ENCODE measurements around the gene CNDP1. TPM values are rescaled to one million over a fixed set of nuclear protein-coding genes. Genes with fewer than 3 reads are reported as not detected.

The CNDP1 gene
- polyA plus RNA-seq, 1 donor from 2014 or later: 2.1 TPM

- H3K9me3 ChIP-seq (ENCODE audit: low read length): no peaks in the 10 kb centered on the region
Measured at GRCh38 chr18:74604361-74604760, 70.1 kb downstream of the CNDP1 start.

GRCh38 chr18:74604774-74605173 lies 70.5 kb downstream of the CNDP1 start:
- H3F3A ChIP-seq (ENCODE audit: insufficient read depth, low read length, poor library complexity, severe bottlenecking): no peaks in the 10 kb centered on the region
- H3K9me2 ChIP-seq (ENCODE audit: insufficient read depth, low read length): no peaks in the 10 kb centered on the region
- H3K4me2 ChIP-seq (ENCODE audit: low read length): no peak overlapping the region
- H3K27me3 ChIP-seq (ENCODE audit: insufficient read depth, low read depth, low read length): no peaks in the 10 kb centered on the region
- H3K79me2 ChIP-seq (replicated peaks; ENCODE audit: insufficient read depth, low read length): peaks cover 4% of the 10 kb centered on the region
- no peaks in the 10 kb centered on the region for H4K20me1 ChIP-seq (ENCODE audit: insufficient read depth)
- H2AFZ ChIP-seq (ENCODE audit: low read depth, low read length): no peak overlapping the region
- no peak overlapping the region for H3K27ac ChIP-seq (ENCODE audit: low read length)
- TF ChIP-seq EP300 (conservative IDR thresholded peaks at IDR 0.05; ENCODE audit: poor library complexity, severe bottlenecking): no peak
- TF ChIP-seq POLR2AphosphoS5 (IDR thresholded peaks at IDR 0.05): no peak
- no peak for TF ChIP-seq SMC3 (conservative IDR thresholded peaks at IDR 0.05; ENCODE audit: poor library complexity)
- TF ChIP-seq RAD21 (conservative IDR thresholded peaks at IDR 0.05): no peak
- no peak for TF ChIP-seq REST (IDR thresholded peaks at IDR 0.05; ENCODE audit: borderline replicate concordance)
- no peak for TF ChIP-seq MXI1 (conservative IDR thresholded peaks at IDR 0.05; ENCODE audit: poor library complexity, severe bottlenecking)
- H3K9me3 ChIP-seq (ENCODE audit: low read length): no peaks in the 10 kb centered on the region
- no peaks in the 10 kb centered on the region for H3K36me3 ChIP-seq (ENCODE audit: insufficient read depth, low read length)
- no peak overlapping the region for H3K9ac ChIP-seq (ENCODE audit: low read length)
- no peak overlapping the region for H3K4me3 ChIP-seq (ENCODE audit: low read length)

More at GRCh38 chr18:74604361-74604760, 70.1 kb downstream of the CNDP1 start:
- Histone ChIP-seq H2AFZ (ENCODE audit: low read depth, low read length) (no peak overlapping the region), H3K27me3 (ENCODE audit: insufficient read depth, low read depth, low read length) (no peaks in the 10 kb centered on the region), H3K9ac (ENCODE audit: low read length) (no peak overlapping the region), H3K9me2 (ENCODE audit: insufficient read depth, low read length) (no peaks in the 10 kb centered on the region), H3K79me2 (replicated peaks; ENCODE audit: insufficient read depth, low read length) (peaks cover 8% of the 10 kb centered on the region), H3K4me2 (ENCODE audit: low read length) (no peak overlapping the region), H3F3A (ENCODE audit: insufficient read depth, low read length, poor library complexity, severe bottlenecking) (no peaks in the 10 kb centered on the region), H3K4me3 (ENCODE audit: low read length) (no peak overlapping the region), H3K36me3 (ENCODE audit: insufficient read depth, low read length) (no peaks in the 10 kb centered on the region), H4K20me1 (ENCODE audit: insufficient read depth) (no peaks in the 10 kb centered on the region), H3K27ac (ENCODE audit: low read length) (no peak overlapping the region)
- TF ChIP-seq MXI1 (conservative IDR thresholded peaks at IDR 0.05; ENCODE audit: poor library complexity, severe bottlenecking) (no peak), CTCF (IDR thresholded peaks at IDR 0.05; ENCODE audit: poor library complexity, severe bottlenecking) (no peak), REST (IDR thresholded peaks at IDR 0.05; ENCODE audit: borderline replicate concordance) (no peak), RAD21 (conservative IDR thresholded peaks at IDR 0.05) (no peak), EZH2 (IDR thresholded peaks at IDR 0.05; ENCODE audit: borderline replicate concordance, insufficient read depth, low read length, poor library complexity, severe bottlenecking) (no peak), SMC3 (conservative IDR thresholded peaks at IDR 0.05; ENCODE audit: poor library complexity) (no peak), EP300 (conservative IDR thresholded peaks at IDR 0.05; ENCODE audit: poor library complexity, severe bottlenecking) (no peak), POLR2AphosphoS5 (IDR thresholded peaks at IDR 0.05) (no peak), TAF1 (IDR thresholded peaks at IDR 0.05; ENCODE audit: low read depth) (no peak)
